ENCODE data around the gene TRPV4.

Gene TRPV4

DNA sequence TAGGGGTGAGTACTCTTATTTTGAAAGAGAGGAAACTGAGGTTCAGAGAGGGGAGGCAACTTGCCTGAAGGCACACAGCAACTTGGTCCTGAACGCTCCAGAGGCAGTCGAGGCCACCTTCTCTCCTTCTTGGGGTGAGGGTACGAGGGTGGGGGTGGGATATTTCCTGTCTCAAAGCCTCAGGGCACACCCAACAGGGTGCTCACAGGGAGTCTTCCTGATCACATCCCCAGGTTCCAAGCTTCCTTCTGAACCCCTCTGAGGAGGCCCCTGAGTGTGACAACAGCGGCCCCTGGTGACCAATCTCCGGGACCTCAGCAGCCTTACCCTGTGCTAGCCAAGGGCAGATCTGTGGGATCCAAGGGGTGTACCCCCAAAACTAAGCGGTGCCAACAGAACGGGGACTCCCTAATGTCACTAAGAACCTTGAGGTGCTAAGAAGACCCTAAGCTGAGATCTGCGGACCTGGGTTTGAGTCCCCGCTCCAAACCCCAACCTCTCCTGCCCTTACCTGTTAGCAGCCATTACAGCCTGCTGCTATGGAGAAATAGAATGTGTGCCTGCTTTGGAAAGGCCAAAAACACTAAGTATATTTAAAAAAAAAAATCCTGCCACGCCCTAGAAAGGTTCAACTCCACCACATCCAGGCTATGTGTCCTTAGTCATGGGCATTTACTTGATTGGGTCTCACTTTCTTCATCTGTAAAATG is 57.9 kb downstream of the TRPV4 start:
- DNase-seq (ENCODE audit: low spot score): peak; percentile 59

DNA sequence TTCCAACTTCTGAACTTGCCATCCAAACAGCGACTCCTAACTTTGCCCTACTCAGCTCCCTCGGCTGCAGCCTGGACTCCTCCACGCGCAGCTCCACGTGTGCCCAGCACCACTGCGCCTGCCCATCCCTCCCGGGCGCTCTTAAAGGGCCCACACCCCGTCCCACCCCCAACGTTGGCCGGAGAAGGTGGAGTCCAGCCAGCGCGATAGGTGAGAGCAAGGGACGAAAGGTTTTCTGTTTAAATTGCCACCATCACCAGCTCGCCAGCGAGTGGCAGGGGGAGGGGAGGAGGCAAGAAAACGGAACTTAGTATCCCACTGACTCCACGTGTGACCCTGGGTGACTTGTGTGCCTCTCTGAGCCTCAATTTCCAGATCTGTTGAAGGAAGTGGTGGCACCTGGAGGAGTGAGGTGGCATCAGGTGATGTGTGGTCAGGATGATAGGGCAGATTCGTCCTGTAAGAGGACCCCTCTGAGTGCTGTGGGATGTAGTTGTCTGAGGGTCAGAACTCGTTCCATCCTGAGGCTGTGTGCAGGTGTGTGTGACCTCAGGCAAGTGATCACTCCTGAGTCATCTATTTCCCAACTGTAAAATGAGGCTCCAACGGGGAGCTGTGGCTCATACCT is 59.7 kb downstream of the TRPV4 start:
- no peak for DNase-seq (ENCODE audit: low spot score)

- DNase-seq (ENCODE audit: low spot score): no peak
Measured at GRCh38 chr12:109772622-109773321, 60.4 kb downstream of the TRPV4 start.

DNA sequence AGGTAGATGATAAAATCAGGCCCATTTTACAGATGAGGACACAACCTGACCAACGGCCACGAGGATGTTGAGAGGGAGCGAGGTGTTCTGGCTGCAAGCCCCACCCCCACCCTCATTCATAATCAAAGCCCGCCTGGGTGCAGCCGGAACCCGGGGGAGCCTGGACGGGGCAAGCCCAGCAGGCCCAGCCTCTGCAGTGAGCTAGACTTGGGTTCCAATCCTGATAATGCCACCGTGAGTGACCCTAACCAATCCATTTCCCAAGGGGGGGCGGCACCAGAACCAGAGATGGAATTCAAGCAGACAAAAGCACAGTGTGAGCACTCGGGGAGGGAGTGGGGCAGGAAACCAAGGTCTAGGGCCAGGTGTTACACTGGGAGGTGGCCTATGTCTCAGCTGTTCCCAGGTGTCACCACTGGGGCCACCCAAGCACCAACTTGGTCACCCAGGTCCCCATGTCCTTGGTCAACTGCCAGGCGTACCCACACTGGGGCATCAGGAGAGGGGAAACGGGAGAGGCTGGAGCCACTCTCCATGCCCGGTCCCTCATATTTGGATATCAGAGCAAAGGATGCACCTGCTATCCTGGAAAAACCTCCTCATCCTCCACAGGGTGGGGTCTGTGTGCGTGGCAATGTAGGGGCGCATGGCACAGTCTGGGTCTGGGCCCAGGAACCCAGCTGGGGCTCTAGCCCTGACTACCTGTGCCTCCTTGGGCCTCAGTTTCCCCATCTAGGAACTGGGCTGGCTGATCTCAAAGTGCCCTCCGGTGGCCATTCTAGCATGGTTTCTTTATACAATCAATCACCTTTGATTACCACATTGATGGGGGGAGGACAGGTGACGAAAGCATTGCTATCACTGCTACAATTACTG is 61.2 kb downstream of the TRPV4 start:
- no peak for DNase-seq (ENCODE audit: low spot score)

DNA sequence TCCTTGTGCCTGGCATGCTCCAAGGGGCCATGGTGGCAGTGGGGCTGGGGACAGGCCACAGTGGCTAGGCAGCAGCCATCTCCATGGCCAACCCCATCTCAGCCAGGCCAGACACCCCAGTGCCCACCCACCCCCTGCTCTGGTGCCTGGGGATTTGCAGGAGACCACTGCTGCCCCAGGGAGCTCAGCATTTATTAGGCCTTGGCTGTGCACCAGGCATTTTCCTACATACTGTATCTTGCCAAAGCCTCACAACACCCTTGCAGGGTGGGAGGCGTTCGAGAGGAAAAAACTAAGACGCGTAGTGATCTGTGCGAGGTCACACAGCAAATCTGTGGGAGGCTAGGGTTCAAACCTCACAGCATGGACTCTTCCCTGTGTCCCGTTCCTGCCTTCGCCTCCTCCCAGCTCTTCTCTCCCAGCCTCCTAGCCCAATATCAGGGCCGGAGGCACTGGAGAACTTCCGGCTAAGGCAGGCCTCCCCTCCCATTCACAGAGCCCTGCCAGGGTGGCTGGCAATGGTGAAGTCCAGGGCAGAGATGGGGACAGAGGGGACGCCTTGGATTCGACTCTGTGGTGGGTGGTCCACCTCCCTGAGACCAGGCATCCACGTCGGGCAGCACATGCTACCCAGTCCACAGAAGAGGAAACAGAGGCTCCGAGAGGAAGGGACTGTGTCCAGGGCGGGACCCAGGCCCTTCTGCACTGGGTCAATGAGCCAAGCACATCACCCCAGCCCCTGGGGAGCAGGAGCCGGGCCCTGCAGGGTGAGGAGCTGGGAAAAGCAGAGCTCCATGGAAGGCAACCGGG is 62.1 kb downstream of the TRPV4 start:
- DNase-seq (ENCODE audit: low spot score): no peak

- no peak for DNase-seq (ENCODE audit: low spot score)
Measured at GRCh38 chr12:109770104-109770860, 62.9 kb downstream of the TRPV4 start.

- no peak for DNase-seq (ENCODE audit: low spot score)
Measured at GRCh38 chr12:109768901-109769670, 64.1 kb downstream of the TRPV4 start.

GRCh38 chr12:109767991-109768900 is 65.0 kb downstream of the TRPV4 start:
- no peak for DNase-seq (ENCODE audit: low spot score)

GRCh38 chr12:109767456-109767855 is 65.7 kb downstream of the TRPV4 start:
- no peak for DNase-seq (ENCODE audit: low spot score)

DNA sequence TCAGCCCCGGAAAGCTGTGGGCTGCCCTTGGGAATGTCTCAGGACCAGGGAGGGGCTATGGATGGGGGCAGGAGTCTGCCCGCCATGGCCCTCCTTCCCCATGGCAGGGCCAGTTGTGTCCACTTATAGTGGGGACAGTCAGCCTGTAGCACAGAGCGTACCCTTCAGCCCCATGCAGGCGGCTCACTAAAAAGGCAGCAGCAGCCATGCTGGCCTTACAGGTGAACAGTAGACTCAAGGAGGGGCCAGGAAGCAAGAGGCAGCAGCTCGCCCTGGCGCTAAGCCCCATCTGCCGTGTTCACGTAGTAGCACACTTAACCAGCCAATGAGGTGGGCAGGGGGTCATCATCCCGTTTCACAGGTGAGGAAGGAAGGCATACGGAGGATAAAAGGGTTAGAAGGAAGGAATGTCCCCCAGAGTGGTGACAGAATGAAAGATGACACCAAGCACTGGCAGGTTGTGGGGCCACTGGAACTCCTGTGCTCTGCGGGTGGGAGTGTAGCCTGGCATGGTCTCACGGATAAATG is 66.9 kb downstream of the TRPV4 start:
- DNase-seq (ENCODE audit: low spot score): no peak

- no peak for DNase-seq (ENCODE audit: low spot score)
Measured at GRCh38 chr12:109765446-109765810, 67.8 kb downstream of the TRPV4 start.

DNA sequence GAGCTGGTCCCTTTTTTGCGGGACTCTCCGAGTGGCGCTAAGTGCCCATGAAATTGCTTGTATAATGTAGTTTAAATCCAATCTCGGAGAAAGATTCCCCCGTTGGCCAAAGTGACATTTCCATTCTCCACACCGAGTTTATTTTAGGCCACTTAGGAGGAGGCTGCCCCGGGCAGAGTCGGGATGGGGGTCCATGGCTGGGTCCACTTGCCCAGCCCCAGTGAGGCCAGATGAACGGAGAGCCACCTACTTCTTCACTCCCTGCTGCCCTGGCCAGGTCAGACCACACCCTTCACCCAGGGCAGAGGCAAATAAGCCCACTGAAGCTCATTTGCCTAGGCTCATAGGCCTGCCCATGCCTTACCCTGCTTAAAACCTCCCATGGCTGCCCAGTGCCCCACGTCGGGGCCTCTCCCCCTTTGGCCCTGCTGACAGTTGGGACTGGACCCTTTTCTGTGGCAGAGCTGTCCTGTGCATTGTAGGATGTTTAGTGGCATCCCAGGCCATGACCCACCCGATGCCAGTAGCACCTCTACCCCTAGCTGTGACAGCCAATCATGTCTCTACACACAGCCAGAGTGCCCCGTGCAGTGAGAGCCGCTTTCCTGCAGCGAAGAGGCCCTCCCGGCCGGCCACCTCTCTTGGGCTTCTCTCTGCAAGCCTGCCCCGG is 68.3 kb downstream of the TRPV4 start:
- DNase-seq (ENCODE audit: low spot score): no peak

GRCh38 chr12:109764123-109764522 is 69.1 kb downstream of the TRPV4 start:
- DNase-seq (ENCODE audit: low spot score): no peak

GRCh38 chr12:109763201-109763841 is 69.9 kb downstream of the TRPV4 start:
- DNase-seq (ENCODE audit: low spot score): no peak

GRCh38 chr12:109762673-109763191 is 70.5 kb downstream of the TRPV4 start:
- no peak for DNase-seq (ENCODE audit: low spot score)

- no peak for DNase-seq (ENCODE audit: low spot score)
Measured at GRCh38 chr12:109762071-109762672, 71.0 kb downstream of the TRPV4 start.

Data from hematopoietic multipotent progenitor cell treated with erythropoietin and hydrocortisone succinate and interleukin-3 and kit ligand, for 15 days (in vitro differentiated cells).